ENCODE measurements around the gene UBE2J1.

Gene UBE2J1

DNA sequence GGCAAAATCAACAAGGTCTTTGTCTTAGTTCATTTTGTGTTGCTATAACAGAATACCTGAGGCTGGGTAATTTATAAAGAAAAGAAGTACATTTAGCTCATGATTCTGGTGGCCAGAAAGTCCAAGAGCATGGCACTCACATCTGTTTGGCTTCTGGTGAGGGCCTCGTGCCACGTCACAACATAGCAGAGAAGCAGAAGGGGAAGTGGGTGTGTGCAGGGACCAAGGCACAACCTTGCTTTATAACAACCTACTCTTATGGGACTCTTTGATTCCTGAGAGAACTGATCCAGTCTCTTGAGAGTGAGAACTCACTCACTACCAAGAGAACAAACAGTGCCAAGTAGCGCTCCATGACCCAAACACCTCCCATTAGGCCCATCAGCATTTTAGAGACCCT lies 62.8 kb downstream of the UBE2J1 start:
- no peak for DNase-seq (ENCODE audit: low spot score)

- no peak for DNase-seq (ENCODE audit: low spot score)
These were observed 65.0 kb downstream of the UBE2J1 start for GRCh38 chr6:89287351-89288028.

- DNase-seq (ENCODE audit: low spot score) = no peak
These were observed 66.0 kb downstream of the UBE2J1 start for GRCh38 chr6:89286516-89286915.

GRCh38 chr6:89284963-89285735 lies 67.4 kb downstream of the UBE2J1 start:
- DNase-seq (ENCODE audit: low spot score) = no peak

GRCh38 chr6:89284081-89284480 lies 68.4 kb downstream of the UBE2J1 start:
- no peak for DNase-seq (ENCODE audit: low spot score)

DNA sequence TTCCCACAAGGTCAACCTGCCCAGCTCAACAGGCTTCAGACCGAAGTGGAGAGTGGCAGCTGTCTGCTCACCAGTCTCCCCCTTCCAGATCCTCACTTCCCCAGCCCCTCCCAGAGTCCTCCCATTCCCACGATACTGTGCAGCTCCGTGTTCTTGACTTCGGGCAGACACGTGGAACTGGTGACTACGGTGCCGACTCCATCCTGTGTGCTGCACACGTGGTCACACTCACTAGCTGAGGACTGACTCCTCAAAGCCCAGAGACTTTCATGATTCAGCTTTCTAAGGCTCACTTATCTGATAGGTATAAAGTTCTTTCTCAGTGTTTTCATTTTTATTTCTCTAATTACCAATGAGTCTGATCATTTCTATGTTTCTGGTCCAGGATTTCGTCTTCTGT lies 69.8 kb downstream of the UBE2J1 start:
- no peak for DNase-seq (ENCODE audit: low spot score)

- DNase-seq (ENCODE audit: low spot score) = peak; percentile 9
These were observed 70.7 kb downstream of the UBE2J1 start for GRCh38 chr6:89281779-89282246.

DNA sequence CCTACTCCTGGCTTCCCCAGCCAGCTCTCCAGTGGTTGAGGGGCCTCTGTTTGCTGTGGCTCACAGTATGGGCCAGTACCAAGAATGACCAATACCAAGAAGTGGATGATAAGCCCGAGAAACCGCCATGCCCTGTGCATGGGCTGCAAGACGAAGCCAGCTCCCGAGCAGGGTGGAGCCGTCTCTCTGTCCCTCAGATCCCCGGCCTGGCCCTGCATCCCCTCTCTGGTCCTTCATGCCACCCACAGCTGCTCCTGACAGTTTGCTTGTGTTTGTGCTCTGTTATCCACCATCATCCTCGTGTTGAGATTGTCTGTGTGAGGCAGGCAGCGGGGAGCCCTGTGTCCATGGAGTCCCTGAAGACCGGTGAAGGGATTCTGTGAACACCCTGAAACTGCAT lies 73.6 kb downstream of the UBE2J1 start:
- DNase-seq (ENCODE audit: low spot score) = no peak
